Kasumi-1 (cell line): Measurements from ENCODE around the gene AKAP7.
"Not testable (repeated sequence)": the region's sequence is repeated elsewhere in the genome, so short reads cannot be mapped to it uniquely, and the experiment has no call there.

Source experiments
- DNase-seq, 2 experiments: peaks; one replicate each; lab custom pipeline; 2025; lab: John Stamatoyannopoulos, UW

The AKAP7 gene

DNA sequence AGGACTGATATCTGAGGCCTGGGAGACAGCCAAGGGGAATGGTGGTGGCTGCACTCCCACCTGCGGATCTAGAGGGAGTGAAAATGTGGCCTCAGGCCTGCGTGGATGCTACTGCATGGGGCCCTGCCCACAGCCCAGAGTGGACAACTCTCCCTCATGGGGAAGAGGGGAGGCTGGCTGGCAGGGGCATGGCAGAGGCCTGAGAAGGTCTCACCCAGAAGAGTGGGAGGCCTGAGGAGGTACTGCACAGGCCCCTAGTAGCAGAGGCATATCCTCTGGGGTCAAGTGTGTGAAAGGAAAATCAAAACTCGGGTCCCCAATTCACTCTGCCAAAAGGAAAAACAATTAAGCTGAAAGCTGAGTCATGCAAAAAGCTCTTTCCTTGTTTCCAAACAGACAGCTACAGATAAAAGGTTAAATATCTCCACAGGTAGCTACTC lies 158.2 kb downstream of the AKAP7 start:
- no peak for DNase-seq

DNA sequence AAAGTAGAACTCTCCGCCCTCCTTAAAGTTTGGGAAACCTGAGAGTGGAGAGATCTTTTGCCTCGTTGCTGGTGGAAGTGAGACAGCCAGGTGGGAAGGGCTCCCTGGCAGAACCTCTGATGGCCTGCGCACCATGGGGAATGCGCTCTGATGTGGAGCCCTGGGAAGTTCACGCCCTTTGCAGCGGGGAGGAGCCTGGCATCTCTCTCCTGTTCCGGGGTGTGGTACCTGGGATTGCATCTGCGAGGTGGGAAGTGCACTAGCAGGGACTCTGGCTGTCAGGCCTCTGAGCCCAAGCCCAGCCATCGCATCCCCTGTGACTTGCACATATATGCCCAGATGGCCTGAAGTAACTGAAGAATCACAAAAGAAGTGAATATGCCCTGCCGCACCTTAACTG lies 159.8 kb downstream of the AKAP7 start:
- DNase-seq: no peak

DNA sequence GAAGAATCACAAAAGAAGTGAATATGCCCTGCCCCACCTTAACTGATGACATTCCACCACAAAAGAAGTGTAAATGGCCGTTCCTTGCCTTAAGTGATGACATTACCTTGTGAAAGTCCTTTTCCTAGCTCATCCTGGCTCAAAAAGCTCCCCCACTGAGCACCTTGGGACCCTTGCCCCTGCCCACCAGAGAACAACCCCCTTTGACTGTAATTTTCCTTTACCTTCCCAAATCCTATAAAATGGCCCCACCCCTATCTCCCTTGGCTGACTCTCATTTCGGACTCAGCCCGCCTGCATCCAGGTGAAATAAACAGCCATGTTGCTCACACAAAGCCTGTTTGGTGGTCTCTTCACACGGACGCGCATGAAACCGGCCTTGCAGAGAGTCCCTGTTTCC lies 165.6 kb downstream of the AKAP7 start:
- DNase-seq: not testable (repeated sequence)

DNA sequence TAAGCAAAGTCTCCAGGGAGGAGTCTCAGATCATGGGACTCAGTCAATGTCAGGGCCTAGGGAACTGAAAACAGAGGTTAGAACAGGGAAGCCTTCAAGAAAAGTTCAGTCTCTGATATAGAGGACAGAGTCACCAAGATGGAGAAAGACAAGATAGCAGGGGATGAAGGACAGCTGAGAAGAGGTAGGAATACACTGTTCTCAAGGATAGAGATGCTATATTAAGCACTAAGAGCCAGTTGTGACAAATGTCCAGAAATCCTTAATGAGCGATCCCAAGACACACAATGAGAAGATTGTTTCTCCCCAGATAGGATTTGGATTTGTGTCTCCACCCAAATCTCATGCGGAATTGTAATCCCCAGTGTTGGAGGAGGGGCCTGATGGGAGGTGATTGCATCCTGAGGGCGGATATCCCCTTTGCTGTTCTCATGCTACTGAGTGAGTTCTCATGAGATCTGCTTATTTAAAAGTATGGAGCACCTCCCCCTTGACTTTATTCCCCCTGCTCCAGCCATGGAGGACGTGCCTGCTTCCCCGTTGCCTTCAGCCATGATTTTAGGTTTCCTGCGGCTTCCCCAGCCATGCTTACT lies 168.2 kb downstream of the AKAP7 start:
- no peak for DNase-seq

DNA sequence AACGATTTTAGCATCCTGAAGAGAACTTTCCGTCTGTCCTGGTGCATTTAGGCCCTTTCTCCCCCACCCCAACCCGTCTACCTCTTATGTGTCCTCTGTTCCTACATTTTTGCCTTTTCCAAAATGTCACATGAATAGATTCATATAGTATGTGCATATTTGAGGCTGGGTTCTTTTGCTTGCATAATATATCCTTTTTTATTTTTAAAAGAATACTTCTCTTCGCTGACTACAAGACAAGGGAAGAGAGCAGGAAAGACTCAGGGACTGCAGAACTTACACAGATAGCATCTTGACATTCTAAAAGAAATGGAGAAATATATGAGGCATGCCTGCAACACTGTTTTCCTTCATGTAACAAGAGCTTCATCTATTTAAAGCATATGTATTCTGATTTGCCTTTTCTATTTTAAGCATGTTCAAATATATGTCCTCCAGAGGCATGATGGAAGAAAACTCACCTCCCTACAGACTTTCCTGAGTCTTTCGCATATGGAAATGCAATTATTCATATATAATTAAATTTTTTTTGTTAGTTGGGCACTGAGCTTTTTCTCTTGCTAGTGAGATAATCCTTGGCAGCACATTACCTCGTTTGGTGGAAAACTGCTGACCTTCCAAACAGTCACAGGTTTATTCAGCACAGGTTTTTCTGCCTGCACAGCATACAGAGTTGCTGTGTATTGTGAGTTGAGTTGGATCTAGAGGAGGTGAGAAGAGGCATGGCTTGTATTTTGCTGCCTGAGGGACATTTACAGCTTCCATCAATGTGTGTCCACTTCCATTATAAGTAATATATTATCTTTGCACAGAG lies 170.0 kb downstream of the AKAP7 start:
- no peak for DNase-seq

DNA sequence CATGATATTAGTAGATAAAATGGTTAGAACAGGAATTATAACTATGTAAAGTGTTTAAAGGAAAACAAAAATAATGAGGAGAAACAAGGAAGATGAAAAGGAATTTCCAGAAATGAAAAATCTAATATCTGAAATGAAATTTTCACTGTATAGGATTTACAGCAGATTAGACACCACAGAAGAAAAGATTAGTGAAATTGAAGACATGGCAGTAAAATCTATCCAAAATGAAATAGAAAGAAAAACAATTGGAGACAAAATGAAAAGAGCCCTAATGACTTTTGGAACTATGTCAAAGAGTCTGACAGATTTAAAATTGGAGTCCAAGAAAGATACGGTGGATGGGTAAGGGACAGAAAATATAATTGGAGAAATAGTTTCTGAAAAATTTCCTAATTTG lies 174.2 kb downstream of the AKAP7 start:
- DNase-seq: no peak

DNA sequence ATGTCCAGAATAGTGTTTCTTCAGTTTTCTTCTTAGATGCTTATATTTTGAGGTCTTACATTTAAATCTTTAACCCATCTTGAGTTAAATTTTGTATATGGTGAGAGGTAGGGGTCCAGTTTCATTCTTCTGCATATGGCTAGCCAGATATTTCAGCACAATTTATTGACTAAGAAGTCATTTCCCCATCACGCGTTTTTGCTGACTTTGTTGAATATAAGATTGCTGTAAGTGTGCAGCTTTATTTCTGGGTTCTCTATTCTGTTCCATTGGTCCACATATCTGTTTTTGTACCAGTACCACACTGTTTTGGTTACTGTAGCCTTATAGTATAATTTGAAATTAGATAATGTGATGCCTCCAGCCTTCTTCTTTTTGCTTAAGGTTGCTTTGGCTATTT lies 179.6 kb downstream of the AKAP7 start:
- DNase-seq: no peak

DNA sequence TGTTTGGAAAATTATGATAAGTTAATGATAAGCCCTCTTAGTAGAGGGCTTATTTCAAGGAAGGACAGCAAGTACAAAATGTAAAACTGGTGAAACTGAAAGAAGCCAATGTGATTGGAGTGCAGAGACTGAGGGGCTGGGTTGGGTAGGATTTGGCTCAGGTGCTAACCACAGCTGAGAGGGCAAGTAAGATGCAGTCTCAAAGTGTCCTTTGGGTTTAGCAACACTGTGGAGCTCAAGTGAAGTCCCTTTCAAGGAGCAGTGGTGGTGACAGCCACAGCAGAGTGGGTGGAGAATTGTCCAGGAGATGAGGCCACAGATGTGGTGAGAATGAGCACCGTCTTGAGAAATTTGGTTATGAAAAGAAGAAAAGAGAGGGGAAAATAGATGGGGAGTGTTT lies 181.4 kb downstream of the AKAP7 start:
- DNase-seq: no peak

DNA sequence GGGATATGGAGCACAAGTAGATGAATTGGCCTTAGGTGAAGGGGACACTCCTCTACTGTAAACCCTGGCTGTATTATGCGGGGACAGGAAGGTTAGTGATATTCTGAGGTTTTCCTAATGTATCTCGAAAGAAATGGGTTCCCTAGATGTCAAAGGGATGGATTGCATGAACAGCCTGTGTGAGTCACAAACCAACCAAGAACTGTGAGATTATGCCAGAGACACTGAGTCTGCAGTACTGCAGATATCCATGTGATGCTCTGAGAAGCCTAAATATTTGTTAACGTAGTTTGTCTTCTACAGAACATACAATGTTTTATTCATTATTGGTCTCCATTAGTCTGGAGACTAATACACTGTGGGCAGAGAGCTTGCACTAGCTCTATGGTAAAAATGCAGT lies 182.2 kb downstream of the AKAP7 start:
- no peak for DNase-seq

DNA sequence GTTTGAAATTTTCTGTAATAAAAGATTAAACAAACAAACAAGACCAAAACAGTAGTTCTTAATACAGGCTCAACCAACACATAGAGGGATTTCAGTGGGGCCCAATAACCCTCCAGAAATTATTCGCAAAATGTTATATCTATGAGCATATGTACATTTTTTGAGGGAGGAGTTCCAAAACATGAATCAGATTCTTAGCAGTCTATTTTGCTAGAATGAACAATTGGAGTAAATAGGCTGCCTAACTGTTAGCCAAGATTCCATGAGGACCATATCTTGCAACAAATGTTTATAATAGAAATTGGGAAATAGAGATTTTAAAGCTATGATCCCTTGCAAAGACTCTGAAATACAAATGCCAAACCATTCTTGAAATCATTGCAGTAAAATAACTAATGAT lies 186.3 kb downstream of the AKAP7 start:
- no peak for DNase-seq

DNA sequence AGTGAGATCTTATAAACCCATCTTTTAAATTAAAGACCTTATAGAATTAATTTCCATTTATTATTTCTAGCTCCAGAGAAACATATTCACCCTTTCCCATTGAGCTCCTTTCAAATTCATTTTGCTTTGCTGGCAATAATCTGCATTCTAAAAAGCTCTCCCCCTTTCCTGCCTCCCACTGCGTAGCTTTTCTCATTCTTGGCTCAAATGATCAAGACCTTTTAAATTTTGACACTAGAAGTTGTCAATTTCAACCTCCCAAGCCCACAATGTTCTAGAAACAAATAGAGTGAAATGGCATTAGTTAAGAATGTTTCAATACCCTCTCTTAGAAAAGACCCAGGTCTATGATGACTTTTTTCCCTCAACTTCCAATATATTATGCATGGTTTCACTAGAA lies 186.9 kb downstream of the AKAP7 start:
- DNase-seq: no peak

DNA sequence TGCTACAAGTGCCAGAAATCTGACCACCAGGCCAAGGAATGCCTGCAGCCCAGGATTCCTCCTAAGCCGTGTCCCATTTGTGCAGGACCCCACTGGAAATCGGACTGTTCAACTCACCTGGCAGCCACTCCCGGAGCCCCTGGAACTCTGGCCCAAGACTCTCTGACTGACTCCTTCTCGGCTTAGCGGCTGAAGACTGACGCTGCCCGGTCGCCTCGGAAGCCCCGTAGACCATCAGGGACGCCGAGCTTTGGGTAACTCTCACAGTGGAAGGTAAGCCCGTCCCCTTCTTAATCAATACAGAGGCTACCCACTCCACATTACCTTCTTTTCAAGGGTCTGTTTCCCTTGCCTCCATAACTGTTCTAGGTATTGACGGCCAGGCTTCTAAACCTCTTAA lies 190.4 kb downstream of the AKAP7 start:
- DNase-seq: not testable (repeated sequence)

DNA sequence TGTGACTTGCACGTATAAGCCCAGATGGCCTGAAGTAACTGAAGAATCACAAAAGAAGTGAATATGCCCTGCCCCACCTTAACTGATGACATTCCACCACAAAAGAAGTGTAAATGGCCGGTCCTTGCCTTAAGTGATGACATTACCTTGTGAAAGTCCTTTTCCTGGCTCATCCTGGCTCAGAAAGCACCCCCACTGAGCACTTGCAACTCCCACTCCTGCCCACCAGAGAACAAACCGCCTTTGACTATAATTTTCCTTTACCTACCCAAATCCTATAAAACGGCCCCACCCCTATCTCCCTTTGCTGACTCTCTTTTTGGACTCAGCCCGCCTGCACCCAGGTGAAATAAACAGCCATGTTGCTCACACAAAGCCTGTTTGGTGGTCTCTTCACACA lies 193.5 kb downstream of the AKAP7 start:
- not testable (repeated sequence) for DNase-seq

DNA sequence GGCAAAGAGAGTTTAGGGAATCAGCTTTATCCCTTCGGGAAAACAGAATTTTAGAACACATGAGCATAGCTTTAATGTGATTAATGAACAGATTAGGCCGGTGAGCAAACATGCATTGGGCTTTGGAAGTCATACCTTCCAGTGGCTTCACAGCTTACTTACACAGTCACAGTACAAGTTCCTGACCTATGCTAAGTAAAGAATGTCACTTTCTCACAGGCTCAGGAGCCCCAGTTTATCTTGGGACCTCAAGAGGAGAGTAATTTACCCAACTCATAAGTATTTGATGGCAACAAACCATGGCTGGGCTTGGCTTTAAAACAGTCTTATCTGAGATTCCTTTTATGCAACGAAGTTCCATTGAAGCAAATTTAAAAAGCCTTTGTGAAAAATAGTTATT lies 195.9 kb downstream of the AKAP7 start:
- DNase-seq: no peak

DNA sequence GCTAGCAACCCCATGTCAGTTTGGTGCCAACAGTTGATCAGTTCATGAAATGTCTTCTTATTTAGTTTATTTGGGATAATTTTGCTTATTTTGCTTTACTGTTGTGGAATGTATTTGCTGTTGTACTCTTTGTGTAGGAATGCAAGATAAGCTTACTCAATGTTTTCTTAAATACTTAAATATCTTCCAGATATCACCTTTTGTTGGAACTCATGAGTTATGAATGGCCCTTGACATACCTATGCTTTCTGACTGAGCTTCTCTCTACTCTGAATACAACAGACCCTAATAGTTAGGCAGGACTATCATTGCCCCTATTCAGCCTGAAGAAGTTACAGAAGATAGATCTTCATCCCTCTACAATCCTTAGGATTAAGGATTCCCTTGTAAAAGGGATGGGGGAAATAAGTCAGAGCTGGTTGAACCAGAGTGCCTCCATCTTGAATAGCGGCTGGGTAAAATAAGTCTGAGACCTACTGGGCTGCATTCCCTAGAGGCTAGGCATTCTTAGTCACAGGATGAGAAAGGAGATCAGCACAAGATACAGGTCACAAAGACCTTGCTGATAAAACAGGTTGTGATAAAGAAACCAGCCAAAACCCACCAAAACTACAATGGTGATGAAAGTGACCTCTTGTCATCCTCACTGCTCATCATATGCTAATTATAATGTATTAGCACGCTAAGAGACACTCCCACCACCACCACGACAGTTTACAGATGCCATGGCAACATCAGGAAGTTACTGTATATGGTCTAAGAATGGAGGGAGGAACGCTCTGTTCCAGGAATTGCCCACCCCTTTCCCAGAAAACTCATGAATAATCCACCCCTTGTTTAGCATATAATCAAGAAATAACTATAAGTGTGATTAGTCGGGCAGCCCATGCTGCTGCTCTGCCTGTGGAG lies 196.9 kb downstream of the AKAP7 start:
- no peak for DNase-seq
